Loucy (cell line): ENCODE measurements around the gene MAP2K4.

Experiments
- H2AFZ ChIP-seq: fragments of 200-600 bp; sonication (generic); 2 replicates; pipeline ENCODE4 v1.6.0; 2016; ENCODE audit warnings: antibody characterized with exemption, mild to moderate bottlenecking, low read length, moderate library complexity
- H3F3A ChIP-seq: fragments of 200-600 bp; 2 replicates; pipeline ENCODE4 v1.6.0; 2016; ENCODE audit warnings: antibody characterized with exemption, low read depth, mild to moderate bottlenecking
- H3K27me3 ChIP-seq: fragments of 200-600 bp; sonication (generic); 2 replicates; pipeline ENCODE4 v1.6.1; 2014; ENCODE audit warnings: low read length, mild to moderate bottlenecking; ENCODE audit not compliant: insufficient read depth, poor library complexity, severe bottlenecking
- H3K36me3 ChIP-seq: fragments of 200-600 bp; sonication (generic); 2 replicates; pipeline ENCODE4 v1.6.1; 2016; ENCODE audit warnings: low read length; ENCODE audit not compliant: insufficient read depth
- H3K4me1 ChIP-seq: fragments of 200-600 bp; sonication (generic); 2 replicates; pipeline ENCODE4 v1.5.1; 2014; ENCODE audit warnings: low read length, mild to moderate bottlenecking; ENCODE audit not compliant: insufficient read depth, poor library complexity, severe bottlenecking
- H3K4me2 ChIP-seq: fragments of 200-600 bp; sonication (generic); 2 replicates; pipeline ENCODE4 v1.6.0; 2014; ENCODE audit warnings: antibody characterized with exemption, low read length, low read depth, mild to moderate bottlenecking; ENCODE audit not compliant: poor library complexity, severe bottlenecking
- H3K4me3 ChIP-seq: fragments of 200-600 bp; sonication (generic); 2 replicates; pipeline ENCODE4 v1.5.1; 2014; ENCODE audit warnings: low read length, mild to moderate bottlenecking, mixed read lengths; ENCODE audit not compliant: poor library complexity, severe bottlenecking
- H3K79me2 ChIP-seq: fragments of 200-600 bp; sonication (generic); 2 replicates; pipeline ENCODE4 v1.6.1; 2014; ENCODE audit warnings: low read length; ENCODE audit not compliant: insufficient read depth
- H3K9ac ChIP-seq: fragments of 200-600 bp; sonication (generic); 2 replicates; pipeline ENCODE4 v1.6.0; 2014; ENCODE audit warnings: mild to moderate bottlenecking, low read depth, low read length, moderate library complexity; ENCODE audit not compliant: poor library complexity, severe bottlenecking
- H3K9me2 ChIP-seq: fragments of 200-600 bp; sonication (generic); replicated peaks from 2 replicates; pipeline ENCODE4 v1.6.1; 2016; ENCODE audit warnings: low read depth, low read length, mixed read lengths
- H3K9me3 ChIP-seq: fragments of 200-600 bp; sonication (generic); 2 replicates; pipeline ENCODE4 v1.6.1; 2014; ENCODE audit warnings: mild to moderate bottlenecking, antibody characterized with exemption, low read length, low read depth; ENCODE audit not compliant: insufficient read depth
- H4K20me1 ChIP-seq: fragments of 200-600 bp; sonication (generic); 2 replicates; pipeline ENCODE4 v1.6.0; 2014; ENCODE audit warnings: antibody characterized with exemption, low read length, mild to moderate bottlenecking; ENCODE audit not compliant: insufficient read depth, poor library complexity, severe bottlenecking
- CTCF ChIP-seq: fragments of 200-600 bp; sonication (generic); conservative IDR thresholded peaks from 2 replicates; pipeline ENCODE4 v1.5.1; 2014; ENCODE audit warnings: mild to moderate bottlenecking, antibody characterized with exemption, low read length
- EZH2phosphoT487 ChIP-seq: fragments of 200-600 bp; IDR thresholded peaks from 2 replicates; pipeline ENCODE4 v1.6.1; 2018; ENCODE audit warnings: antibody characterized with exemption, mild to moderate bottlenecking, moderate library complexity, borderline replicate concordance

MAP2K4 gene

DNA sequence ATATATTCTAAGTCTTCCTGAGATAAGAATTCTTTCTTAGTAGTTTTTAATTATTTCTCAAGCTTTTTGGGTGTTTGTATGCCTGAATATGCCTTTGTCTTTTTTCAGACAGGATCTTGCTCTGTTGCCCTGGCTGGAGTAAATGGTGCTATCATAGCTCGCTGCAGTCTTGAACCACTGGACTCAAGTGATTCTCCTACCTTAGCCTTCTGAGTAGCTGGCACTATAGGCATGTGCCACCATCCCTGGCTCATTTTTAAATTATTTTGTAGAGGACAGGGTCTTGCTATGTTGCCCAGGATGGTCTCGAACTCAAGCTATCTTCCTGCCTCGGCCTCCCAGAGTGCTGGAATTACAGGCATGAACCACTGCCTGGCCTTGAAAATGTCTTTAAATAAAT, 41.6 kb downstream of the MAP2K4 start:
- Histone ChIP-seq H3K4me3 (no peak overlapping the region), H3K4me2 (no peak overlapping the region), H3K9ac (no peak overlapping the region), H3F3A (no peaks in the 10 kb centered on the region), H3K4me1 (no peaks in the 10 kb centered on the region), H3K79me2 (peaks cover 37% of the 10 kb centered on the region; the same call in 1 of the 2 replicates), H4K20me1 (peaks cover 10% of the 10 kb centered on the region), H3K9me2 (no peaks in the 10 kb centered on the region), H3K9me3 (no peaks in the 10 kb centered on the region), H3K27me3 (no peaks in the 10 kb centered on the region), H3K36me3 (peaks cover 25% of the 10 kb centered on the region; the same call in 1 of the 2 replicates), H2AFZ (no peak overlapping the region)
- TF ChIP-seq CTCF: no peak
- no peak for TF ChIP-seq EZH2phosphoT487

- no peaks in the 10 kb centered on the region for H3K27me3 ChIP-seq
- H3K4me2 ChIP-seq: no peak overlapping the region
- H3K36me3 ChIP-seq: peaks cover 31% of the 10 kb centered on the region; the same call in 1 of the 2 replicates
- H3K4me3 ChIP-seq: no peak overlapping the region
- no peaks in the 10 kb centered on the region for H3K9me2 ChIP-seq
- TF ChIP-seq EZH2phosphoT487 (no peak), CTCF (no peak)
- no peaks in the 10 kb centered on the region for H3F3A ChIP-seq
- no peaks in the 10 kb centered on the region for H3K9me3 ChIP-seq
- H4K20me1 ChIP-seq: peaks cover under 1% of the 10 kb centered on the region
- no peaks in the 10 kb centered on the region for H3K4me1 ChIP-seq
- no peak overlapping the region for H2AFZ ChIP-seq
- peaks cover 31% of the 10 kb centered on the region; the same call in 1 of the 2 replicates for H3K79me2 ChIP-seq
- H3K9ac ChIP-seq: no peak overlapping the region
Measured at GRCh38 chr17:12064395-12064794, 43.7 kb downstream of the MAP2K4 start.

GRCh38 chr17:12067485-12067884, 46.8 kb downstream of the MAP2K4 start:
- peaks cover 3% of the 10 kb centered on the region for H4K20me1 ChIP-seq

More at GRCh38 chr17:12067485-12067884, 46.8 kb downstream of the MAP2K4 start:
- Histone ChIP-seq H3K27me3 (no peaks in the 10 kb centered on the region), H3K79me2 (peaks cover 14% of the 10 kb centered on the region; the same call in 1 of the 2 replicates), H3K4me2 (no peak overlapping the region), H3K9me3 (no peaks in the 10 kb centered on the region), H3K4me1 (no peaks in the 10 kb centered on the region), H3K4me3 (no peak overlapping the region), H2AFZ (no peak overlapping the region), H3K36me3 (peaks cover 33% of the 10 kb centered on the region; the same call in 1 of the 2 replicates), H3K9ac (no peak overlapping the region), H3K9me2 (no peaks in the 10 kb centered on the region), H3F3A (no peaks in the 10 kb centered on the region)
- no peak for TF ChIP-seq EZH2phosphoT487
- no peak for TF ChIP-seq CTCF
